Mammary epithelial cell (primary cell): Measurements from ENCODE around the gene RSPO3.

Experiments
- EZH2 ChIP-seq: IDR thresholded peaks from 2 replicates; pipeline ENCODE4 v1.6.1; 2012; ENCODE audit warnings: low read length, inconsistent platforms, borderline replicate concordance
- TF ChIP-seq, protein P1 (sequence below), 2 donors: IDR thresholded peaks in 1 of 2; conservative IDR thresholded peaks in 1 of 2; 2 replicates each; pipeline ENCODE4 v1.5.1; 2011 to 2012; ENCODE audit warnings: inconsistent platforms in 2 of 2, low read length in 2 of 2, mild to moderate bottlenecking in 2 of 2, control low read depth in 1 of 2, low read depth in 1 of 2; ENCODE audit not compliant: insufficient read depth in 1 of 2; ENCODE audit errors: extremely low read depth in 1 of 2

DNA sequence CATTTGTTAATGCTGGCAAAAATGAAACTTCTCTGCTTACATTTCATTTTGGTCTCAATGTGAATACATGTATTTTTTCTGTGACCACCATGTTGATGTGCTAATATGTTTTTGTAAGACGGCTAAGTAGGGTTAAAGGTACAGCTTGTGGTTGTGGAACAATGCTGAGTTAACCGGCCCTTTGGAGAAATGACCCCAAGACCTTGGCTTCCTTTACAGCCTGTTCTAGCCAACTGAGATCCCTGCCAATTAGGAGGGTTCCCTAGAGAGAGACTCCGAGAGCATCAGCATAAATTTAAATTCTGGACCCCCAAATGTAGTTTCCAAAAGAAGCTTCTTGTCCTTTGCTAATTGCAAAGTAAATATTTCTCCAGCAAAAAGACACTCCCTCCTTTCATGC lies 44.4 kb downstream of the RSPO3 start:
- TF ChIP-seq, protein P1, sequence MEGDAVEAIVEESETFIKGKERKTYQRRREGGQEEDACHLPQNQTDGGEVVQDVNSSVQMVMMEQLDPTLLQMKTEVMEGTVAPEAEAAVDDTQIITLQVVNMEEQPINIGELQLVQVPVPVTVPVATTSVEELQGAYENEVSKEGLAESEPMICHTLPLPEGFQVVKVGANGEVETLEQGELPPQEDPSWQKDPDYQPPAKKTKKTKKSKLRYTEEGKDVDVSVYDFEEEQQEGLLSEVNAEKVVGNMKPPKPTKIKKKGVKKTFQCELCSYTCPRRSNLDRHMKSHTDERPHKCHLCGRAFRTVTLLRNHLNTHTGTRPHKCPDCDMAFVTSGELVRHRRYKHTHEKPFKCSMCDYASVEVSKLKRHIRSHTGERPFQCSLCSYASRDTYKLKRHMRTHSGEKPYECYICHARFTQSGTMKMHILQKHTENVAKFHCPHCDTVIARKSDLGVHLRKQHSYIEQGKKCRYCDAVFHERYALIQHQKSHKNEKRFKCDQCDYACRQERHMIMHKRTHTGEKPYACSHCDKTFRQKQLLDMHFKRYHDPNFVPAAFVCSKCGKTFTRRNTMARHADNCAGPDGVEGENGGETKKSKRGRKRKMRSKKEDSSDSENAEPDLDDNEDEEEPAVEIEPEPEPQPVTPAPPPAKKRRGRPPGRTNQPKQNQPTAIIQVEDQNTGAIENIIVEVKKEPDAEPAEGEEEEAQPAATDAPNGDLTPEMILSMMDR (conservative IDR thresholded peaks at IDR 0.05 in 1 of 2, IDR thresholded peaks at IDR 0.05 in 1 of 2; ENCODE audit: extremely low read depth in 1 of 2, insufficient read depth in 1 of 2, low read depth in 1 of 2, low read length in 2 of 2) = no peak
- TF ChIP-seq EZH2 = no peak
